GM12872 (cell line): ENCODE data around the gene CTDSPL.

Experiments
- CTCF ChIP-seq: IDR thresholded peaks from 3 replicates; pipeline ENCODE4 v1.5.1; 2011; ENCODE audit warnings: low read depth, mild to moderate bottlenecking, low read length, moderate library complexity; ENCODE audit not compliant: insufficient read depth

CTDSPL gene

GRCh38 chr3:37984051-37984450 lies 122.4 kb downstream of the CTDSPL start:
- no peak for TF ChIP-seq CTCF

GRCh38 chr3:37984596-37984995 lies 122.9 kb downstream of the CTDSPL start:
- no peak for TF ChIP-seq CTCF

DNA sequence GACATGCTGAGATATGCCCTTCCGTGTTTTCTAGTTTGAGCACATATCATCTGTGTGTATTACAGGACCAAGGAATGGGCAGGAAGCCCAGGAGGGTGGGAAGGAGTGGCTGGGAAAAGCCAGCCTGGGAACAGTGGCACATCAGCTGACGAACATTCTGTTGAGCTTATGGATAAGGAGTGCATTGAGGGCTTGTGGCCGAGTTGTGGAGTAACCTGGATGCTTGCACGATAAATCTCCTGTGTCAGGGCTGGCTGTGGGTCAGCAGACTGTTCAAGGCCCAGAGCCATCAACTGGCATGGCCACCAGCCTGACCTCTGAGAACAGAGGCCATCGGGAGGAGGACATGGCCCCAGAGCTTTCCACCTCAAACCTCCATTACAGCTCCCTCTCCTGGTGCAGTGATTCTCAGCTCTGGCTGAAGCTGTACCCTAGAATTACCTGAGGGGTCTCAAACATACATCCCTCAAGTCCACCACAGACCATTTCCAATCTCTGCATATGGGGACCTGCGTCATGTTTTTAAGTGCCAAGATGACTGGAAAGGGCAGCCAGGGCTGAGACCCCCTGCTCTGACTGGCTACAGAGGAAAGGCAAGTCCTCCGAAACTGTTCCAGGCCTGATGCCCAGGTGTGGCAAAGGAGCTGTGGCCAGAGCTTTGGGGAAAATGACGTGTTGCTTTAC lies 124.1 kb downstream of the CTDSPL start:
- no peak for TF ChIP-seq CTCF

DNA sequence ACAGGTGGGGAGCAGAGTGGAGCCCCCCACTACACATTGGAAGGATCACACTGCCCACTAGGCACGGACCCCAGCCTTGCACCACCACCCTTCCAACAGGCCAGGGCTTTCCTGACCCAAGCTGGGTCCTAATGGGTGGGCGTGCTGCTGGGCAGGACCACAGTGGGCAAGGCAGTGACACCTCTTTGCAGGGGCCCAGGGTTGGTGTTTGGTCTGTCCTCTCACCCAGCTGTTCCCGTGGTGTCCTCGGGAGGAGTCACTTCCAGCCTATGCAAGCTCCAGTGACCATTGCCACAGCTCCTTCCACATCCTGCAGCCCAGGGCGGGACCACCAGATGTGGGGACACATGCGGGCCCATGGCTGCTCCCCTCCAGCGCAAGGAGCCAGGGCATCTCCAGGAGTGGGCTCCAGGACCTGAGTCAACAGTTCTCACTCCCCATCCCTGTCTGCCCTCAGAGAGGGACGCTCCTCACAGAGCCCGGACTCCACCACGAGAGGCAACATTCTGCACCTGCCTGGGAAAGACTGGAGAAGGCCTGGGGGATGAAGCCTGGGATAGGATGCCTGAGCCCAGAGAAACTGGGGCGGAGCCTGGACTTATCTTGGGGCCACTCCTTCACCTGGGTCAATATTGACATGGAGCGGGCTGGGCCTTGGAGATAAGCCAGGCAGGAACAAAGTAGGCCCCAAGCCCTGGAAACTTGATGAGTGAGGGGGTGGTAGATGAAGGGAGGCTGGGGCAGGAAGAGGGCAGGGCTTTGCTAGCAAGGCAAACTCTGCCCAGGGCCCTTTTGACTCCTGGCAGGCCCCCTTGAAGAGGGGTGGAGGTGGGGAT lies 125.0 kb downstream of the CTDSPL start:
- TF ChIP-seq CTCF = no peak

DNA sequence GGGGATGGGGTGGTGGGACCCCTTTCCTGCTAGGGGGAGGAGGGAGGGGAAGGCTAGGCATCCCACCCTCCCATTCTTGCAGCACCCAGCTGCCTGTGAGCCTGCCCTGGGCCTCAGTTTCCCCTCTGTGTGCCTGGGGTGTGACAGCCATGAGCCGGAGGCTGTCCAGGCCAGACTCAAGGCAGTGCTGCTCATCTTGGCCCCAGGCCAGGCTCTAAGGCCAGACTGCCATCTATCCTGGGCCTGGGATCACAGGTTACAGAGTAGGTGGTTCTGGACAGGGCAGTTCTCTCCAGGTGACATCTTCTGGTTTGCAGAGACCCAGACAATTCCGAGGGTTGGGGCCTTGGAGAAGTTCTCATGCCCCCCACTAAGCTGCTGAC lies 125.6 kb downstream of the CTDSPL start:
- no peak for TF ChIP-seq CTCF

GRCh38 chr3:37987751-37988179 lies 126.1 kb downstream of the CTDSPL start:
- no peak for TF ChIP-seq CTCF

DNA sequence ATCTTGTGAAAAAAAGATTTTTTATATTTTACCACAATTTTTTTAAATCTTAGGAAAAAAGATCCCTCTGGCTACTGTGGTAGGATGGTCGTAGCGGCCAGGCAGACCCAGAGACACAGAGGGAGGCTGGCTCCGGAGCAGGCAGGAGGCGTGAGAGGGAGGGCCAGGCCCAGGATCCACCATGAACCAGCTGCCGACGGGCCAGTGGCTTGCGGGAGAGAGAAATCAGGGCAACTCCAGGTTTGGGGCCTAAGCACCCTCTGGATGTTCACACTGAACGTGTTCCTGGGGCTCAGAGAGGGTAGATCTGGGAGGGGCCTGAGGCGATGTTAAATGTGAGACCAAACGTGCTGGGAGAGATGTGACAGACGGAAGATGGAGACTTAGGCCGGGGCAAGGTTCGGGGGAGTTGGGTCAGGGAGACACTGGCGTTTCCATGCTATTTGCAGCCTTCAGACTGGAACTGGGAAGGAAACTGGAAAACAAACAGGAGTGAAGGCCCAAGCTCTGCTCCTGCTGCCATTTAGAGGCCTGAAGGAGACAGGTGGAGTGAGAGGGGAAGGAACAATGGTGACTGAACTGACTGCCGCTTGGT lies 127.3 kb downstream of the CTDSPL start:
- no peak for TF ChIP-seq CTCF
